Measurements from ENCODE around the gene CLDND1.

CLDND1 gene

DNA sequence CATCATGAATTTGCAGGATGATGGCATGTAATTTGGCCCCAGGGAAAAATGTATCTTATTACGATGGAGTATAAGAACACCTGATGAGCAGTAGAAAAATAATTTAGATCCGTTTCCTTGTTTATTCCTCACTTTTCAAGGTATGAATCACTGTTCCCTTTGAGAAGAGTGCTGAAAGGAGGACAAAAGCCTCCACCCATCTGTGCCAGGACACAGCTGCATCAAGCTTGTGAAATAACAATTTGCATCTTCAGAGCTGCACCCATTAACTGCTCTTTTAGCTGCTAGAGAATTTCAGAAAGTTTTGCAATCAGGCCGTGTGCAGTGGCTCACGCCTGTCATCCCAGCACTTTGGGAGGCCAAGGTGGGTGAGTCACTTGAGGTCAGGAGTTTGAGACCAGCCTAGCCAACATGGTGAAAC, 9.6 kb downstream of the CLDND1 start:
- no peak for DNase-seq

- DNase-seq = no peak
These were observed 10.1 kb downstream of the CLDND1 start for GRCh38 chr3:98512576-98512975.

DNA sequence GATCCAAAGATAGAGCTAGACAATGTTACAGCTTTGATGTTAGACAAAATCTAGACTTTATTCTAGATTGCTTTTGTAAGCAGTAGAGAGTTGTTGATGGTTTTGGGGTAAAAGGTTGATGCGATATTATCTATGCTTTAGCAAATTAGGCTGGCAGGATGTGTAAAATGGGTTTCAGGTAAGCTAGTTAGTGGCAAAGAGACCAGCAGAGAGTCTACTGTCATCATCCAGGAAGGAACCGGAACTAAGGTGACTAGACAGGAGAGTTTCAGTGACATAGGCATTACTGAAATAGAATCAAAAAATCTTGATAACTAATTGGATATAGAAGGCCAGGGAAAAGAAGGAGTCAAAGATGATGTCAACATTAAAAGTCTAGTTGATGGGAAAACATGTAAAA, 14.1 kb downstream of the CLDND1 start:
- DNase-seq = no peak

DNA sequence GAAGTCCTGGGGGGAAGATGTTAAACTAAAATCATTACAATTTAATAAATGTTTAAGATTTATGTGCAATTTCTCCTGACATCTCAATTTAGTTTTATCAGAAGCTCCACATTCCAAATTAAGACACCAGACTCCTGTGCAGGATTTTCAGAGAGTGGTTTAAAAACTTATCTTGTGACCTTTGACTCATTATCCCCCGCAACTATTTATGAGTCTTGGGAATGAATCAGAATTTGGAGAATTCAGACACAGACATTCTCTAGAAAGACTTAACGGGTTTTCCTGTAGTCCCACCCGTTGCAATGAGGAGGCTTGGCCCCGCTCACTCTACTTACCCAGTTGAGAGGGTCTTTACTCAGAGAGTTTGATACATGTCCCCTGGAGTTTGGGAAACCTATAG, 18.2 kb downstream of the CLDND1 start:
- no peak for DNase-seq

DNA sequence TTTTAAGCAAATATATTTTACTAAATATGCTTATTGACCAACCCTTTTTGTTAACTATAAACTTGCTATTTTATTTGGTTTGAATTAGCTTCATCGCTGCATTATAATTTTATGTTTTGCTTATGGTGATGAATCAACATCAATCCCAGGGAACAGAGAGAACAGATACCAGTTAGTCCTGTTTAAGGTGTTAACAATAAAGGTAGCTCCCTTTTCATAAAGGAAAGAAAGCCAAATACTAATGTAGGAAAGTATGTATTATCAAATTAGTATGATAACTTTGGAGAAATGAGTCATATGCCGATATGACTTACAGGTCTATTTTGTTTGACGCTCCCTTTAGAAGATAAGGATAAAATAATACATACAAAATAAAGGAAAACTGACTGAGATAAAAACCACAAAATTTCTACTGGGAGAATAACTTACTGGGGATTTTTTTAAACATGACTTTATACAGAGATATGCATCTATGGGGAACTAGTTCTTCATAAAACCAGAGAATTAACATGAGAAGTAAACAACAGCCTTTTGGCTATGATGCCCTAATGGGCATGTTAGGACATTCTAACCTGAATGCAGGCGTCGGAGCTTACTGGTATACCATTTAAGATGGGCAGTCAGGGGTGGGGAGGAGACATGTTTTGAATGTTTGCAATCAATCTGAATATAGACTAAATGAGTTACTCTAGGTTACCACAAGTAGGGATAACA, 20.7 kb downstream of the CLDND1 start:
- DNase-seq = no peak

GRCh38 chr3:98501270-98501669, 21.4 kb downstream of the CLDND1 start:
- DNase-seq = no peak

GRCh38 chr3:98500019-98500418, 22.7 kb downstream of the CLDND1 start:
- no peak for DNase-seq

DNA sequence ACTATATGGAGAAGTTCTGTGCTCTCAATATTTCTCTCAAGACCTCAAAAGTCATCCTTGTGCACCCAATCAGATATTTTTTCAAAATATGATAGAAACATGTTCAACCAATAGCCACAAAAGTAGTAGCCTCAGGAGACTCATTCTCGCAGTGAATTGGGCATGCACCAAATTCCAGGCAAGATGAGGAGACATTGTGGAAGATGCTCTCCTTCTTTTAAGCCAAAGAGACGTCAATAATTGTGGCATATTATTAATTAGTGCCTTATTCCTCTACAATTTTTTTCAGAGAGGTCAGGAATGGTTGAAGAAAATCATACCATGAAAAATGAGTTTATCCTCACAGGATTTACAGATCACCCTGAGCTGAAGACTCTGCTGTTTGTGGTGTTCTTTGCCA, 25.3 kb downstream of the CLDND1 start, which contains the start of gene OR5K2:
TSS of gene OR5K2 (plus strand) at position 301 of the 400 bp plus-strand sequence. CDS start at position 301, 0 bp downstream.
- DNase-seq = no peak

DNA sequence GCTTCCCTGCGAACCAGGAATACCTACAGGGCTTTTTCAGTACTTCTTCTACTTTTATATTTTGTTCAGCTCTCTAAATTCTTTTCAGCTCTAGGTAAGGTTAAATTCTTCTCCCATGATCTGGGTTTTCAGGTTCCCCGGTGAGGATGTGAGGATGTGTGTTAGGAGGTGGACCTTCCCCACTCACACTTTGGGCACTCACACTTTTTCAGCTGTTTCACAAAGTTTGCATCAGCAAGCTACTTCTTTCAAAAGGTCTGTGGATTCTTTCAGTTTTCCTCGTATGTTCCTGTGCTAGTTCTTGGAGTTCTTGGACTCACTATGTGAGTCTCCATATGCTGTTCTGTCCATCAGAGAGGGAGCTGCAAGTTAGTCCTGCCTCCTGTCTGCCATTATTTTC, 39.1 kb downstream of the CLDND1 start:
- DNase-seq = no peak

DNA sequence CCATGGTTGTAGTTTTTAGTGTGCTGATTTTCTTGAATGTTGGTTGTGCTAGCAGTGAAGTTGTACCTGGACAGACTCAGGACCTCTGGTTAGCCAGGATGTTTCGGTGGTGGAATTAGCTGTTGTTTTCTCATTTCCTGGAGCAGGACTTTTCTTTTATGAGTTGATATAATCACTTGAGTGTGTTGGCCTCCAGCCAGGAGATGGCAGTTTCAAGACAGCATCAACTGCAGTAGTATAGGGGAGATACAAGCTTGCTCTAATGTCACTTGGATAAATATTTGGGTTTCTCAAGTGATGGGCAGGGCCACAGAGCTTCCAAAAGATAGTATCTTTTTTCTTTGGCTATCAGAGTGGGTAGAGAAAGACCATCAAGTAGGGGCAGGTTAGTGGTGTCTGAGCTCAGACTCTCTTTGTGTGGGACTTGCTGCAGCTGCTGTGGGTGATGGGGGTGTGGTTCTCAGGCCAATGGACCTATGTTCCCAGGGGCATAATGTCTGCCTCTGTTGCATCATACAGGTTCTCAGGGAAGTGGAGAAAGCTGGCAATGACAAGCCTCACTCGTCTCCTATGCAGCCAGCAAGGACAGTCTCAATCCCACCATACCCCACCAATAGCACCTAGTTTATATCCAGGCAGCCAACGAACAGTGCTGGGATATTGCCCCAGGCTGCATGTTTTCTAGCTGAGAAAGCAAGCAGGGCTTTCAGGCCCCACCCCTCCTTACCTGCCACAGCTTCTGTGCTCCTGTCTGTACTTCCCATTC, 39.8 kb downstream of the CLDND1 start:
- DNase-seq = no peak

Data from NCI-H1092 (cell line).